ENCODE data around the gene SNED1. TPM values are rescaled to one million over a fixed set of nuclear protein-coding genes. Genes with fewer than 3 reads are reported as not detected.

SNED1 gene
- polyA plus RNA-seq, 3 donors = 0.02 to 3.4 (median 0.12) TPM

GRCh38 chr2:240959214-240959940, 39.0 kb upstream of the SNED1 start:
- no peaks in the 10 kb centered on the region for H3K36me3 ChIP-seq (replicated peaks in 1 of 2; ENCODE audit: control insufficient read depth in 1 of 2, insufficient read depth in 2 of 2, low read length in 2 of 2)
- peaks cover 47 to 49% of the 10 kb centered on the region in 2 donors for H3K4me1 ChIP-seq (ENCODE audit: control insufficient read depth in 1 of 2, insufficient read depth in 2 of 2, low read length in 2 of 2)
- peak overlapping the region; percentile 79 to 83 for H3K27ac ChIP-seq (ENCODE audit: low read depth in 1 of 2, low read length in 2 of 2)
- Mint-ChIP-seq H3K27me3 (ENCODE audit: low read depth in 3 of 3) (peaks cover 0 to 4% (median 2%) of the 10 kb centered on the region in 3 donors), H3K4me1 (peaks cover 15% of the 10 kb centered on the region), H3K9me3 (no peaks in the 10 kb centered on the region), H3K36me3 (no peaks in the 10 kb centered on the region), H3K27ac (peak overlapping the region in 3 of 7 donors; percentile 19 to 63 (median 37)), H3K4me3 (no peak overlapping the region)
- H3K9ac ChIP-seq (ENCODE audit: insufficient read depth, low read length, poor library complexity, severe bottlenecking) = no peak overlapping the region
- no peak for TF ChIP-seq CTCF (IDR thresholded peaks at IDR 0.05)
- DNase-seq = no peak
- 96% methylated on average over 14 of the region's 15 CpGs for WGBS (ENCODE audit: insufficient coverage)
- H4K20me1 ChIP-seq (ENCODE audit: insufficient read depth, low read length) = no peaks in the 10 kb centered on the region
- H3K79me2 ChIP-seq (ENCODE audit: insufficient read depth, low read length) = no peaks in the 10 kb centered on the region
- peak overlapping the region; percentile 71 for H3K4me2 ChIP-seq (replicated peaks; ENCODE audit: extremely low read depth, low read length, poor library complexity, severe bottlenecking)
- H3K4me3 ChIP-seq (replicated peaks in 1 of 3; ENCODE audit: low read depth in 2 of 3, low read length in 3 of 3) = no peak overlapping the region
- H2AFZ ChIP-seq (ENCODE audit: insufficient read depth, low read depth, low read length, poor library complexity, severe bottlenecking) = peak overlapping the region; percentile 83
- H3K27me3 ChIP-seq (ENCODE audit: control insufficient read depth in 2 of 2, insufficient read depth in 2 of 2, low read length in 2 of 2) = no peaks in the 10 kb centered on the region
- H3K9me3 ChIP-seq (replicated peaks in 1 of 2; ENCODE audit: control insufficient read depth in 1 of 2, insufficient read depth in 1 of 2, low read length in 2 of 2) = no peaks in the 10 kb centered on the region
- intact Hi-C loops (cut with micrococcal nuclease) = no loop called here

- TF ChIP-seq CTCF (IDR thresholded peaks at IDR 0.05) = no peak
- H3K27me3 ChIP-seq (ENCODE audit: control insufficient read depth in 2 of 2, insufficient read depth in 2 of 2, low read length in 2 of 2) = no peaks in the 10 kb centered on the region
- no peaks in the 10 kb centered on the region for H3K9me3 Mint-ChIP-seq
- H4K20me1 ChIP-seq (ENCODE audit: insufficient read depth, low read length) = no peaks in the 10 kb centered on the region
- peak overlapping the region; percentile 71 for H3K4me2 ChIP-seq (replicated peaks; ENCODE audit: extremely low read depth, low read length, poor library complexity, severe bottlenecking)
- H3K27ac Mint-ChIP-seq = peak overlapping the region in 2 of 7 donors; percentile 81 to 86
- peak overlapping the region in 1 of 2 donors; percentile 78 for H3K4me3 Mint-ChIP-seq
- H3K36me3 Mint-ChIP-seq = no peaks in the 10 kb centered on the region
- no peaks in the 10 kb centered on the region for H3K79me2 ChIP-seq (ENCODE audit: insufficient read depth, low read length)
- H3K36me3 ChIP-seq (replicated peaks in 1 of 2; ENCODE audit: control insufficient read depth in 1 of 2, insufficient read depth in 2 of 2, low read length in 2 of 2) = no peaks in the 10 kb centered on the region
- peak in 1 of 3 donors; percentile 2 for DNase-seq
- H3K27me3 Mint-ChIP-seq (ENCODE audit: low read depth in 3 of 3) = peaks cover 0 to 4% (median 2%) of the 10 kb centered on the region in 3 donors
- H3K27ac ChIP-seq (ENCODE audit: low read depth in 1 of 2, low read length in 2 of 2) = peak overlapping the region; percentile 79 to 83
- H3K9me3 ChIP-seq (replicated peaks in 1 of 2; ENCODE audit: control insufficient read depth in 1 of 2, insufficient read depth in 1 of 2, low read length in 2 of 2) = no peaks in the 10 kb centered on the region
- 90% methylated on average over 14 of the region's 14 CpGs for WGBS (ENCODE audit: insufficient coverage)
- peak overlapping the region; percentile 64 for H3K9ac ChIP-seq (ENCODE audit: insufficient read depth, low read length, poor library complexity, severe bottlenecking)
- H2AFZ ChIP-seq (ENCODE audit: insufficient read depth, low read depth, low read length, poor library complexity, severe bottlenecking) = peak overlapping the region; percentile 83
- intact Hi-C loops (cut with micrococcal nuclease) = no loop called here
- peaks cover 18% of the 10 kb centered on the region for H3K4me1 Mint-ChIP-seq
- H3K4me3 ChIP-seq (replicated peaks in 1 of 3; ENCODE audit: low read depth in 2 of 3, low read length in 3 of 3) = no peak overlapping the region
- H3K4me1 ChIP-seq (ENCODE audit: control insufficient read depth in 1 of 2, insufficient read depth in 2 of 2, low read length in 2 of 2) = peaks cover 53 to 55% of the 10 kb centered on the region in 2 donors
These were observed 38.5 kb upstream of the SNED1 start for GRCh38 chr2:240959941-240960308.

Data from CD14-positive monocyte (primary cell).